Measurements from ENCODE around the gene GAB2. TPM values are rescaled to one million over a fixed set of nuclear protein-coding genes. Genes with fewer than 3 reads are reported as not detected.

The GAB2 gene
- total and polyA plus RNA-seq, 10 of the 15 experiments (the other 5 are each of a cell fraction or from before 2014, with no cell fraction given), result 0.69 to 12.6 (median 3.8) TPM

DNA sequence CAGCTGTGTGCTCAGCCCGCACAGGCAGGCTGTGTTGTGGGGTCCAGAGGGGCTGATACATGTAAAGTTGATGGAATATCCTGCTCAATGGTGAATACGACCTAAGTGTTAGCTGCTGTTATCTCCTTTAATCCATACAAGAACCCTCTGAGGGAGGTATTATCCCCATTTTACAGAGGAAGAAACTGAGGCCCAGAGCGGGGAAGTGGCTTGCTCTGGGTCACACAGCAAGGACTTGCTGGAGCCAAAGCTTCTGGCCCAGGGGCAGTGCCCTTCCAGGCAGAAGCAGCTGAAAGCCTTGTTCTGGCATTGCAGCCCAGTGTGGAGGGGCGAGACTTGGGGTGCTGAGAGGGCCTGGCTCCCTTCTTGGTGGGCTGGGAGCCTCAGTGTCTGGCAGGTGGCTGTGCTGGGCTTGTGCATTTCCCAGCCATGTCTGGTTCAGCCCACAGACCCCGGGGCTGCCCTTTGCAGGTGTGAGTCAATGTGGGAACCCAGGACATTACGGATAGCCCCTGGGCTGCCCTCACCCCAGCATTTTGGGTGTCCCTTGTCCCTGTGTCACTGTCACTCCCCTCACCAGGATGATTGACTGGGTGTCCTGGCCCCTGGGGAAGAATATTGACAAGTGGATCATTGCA is 218.5 kb downstream of the GAB2 start (continued):
- no peak for TF ChIP-seq STAT1 (conservative IDR thresholded peaks at IDR 0.05)
- no peak for TF ChIP-seq POLR2A (IDR thresholded peaks at IDR 0.05; ENCODE audit: low read depth, low read length)

- H3K9ac ChIP-seq (ENCODE audit: control insufficient read depth, insufficient read depth, low read length), result no peak overlapping the region
- DNase-seq (ENCODE audit: low read depth, low spot score) (no peak), FAIRE-seq (no peak), ATAC-seq (no peak)
- no peak overlapping the region for H3K4me3 ChIP-seq
- ChIA-PET SMC1A (ENCODE audit: uncharacterized antibody, unreplicated experiment) (no interaction called here), RAD21 (ENCODE audit: unreplicated experiment) (no interaction called here), POLR2A (no interaction called here), CTCF (no interaction called here)
- no peaks in the 10 kb centered on the region for H3K79me2 ChIP-seq (ENCODE audit: control insufficient read depth, insufficient read depth, low read length)
- no peak overlapping the region for H2AFZ ChIP-seq (ENCODE audit: control insufficient read depth, low read depth, low read length)
- H3K27ac ChIP-seq (ENCODE audit: control insufficient read depth, insufficient read depth), result no peak overlapping the region
- peaks cover 3% of the 10 kb centered on the region; the same call in 1 of the 2 replicates for H3K4me1 ChIP-seq (ENCODE audit: control insufficient read depth, insufficient read depth, low read length)
- 76% methylated on average over 8 of the region's 8 CpGs for WGBS (ENCODE audit: insufficient coverage, insufficient replicate concordance, low lambda C conversion rate, missing lambda C conversion rate)
- no peak overlapping the region for H3K4me2 ChIP-seq (ENCODE audit: control insufficient read depth, insufficient read depth)
- no peaks in the 10 kb centered on the region; the same call in 2 of the 3 replicates for H3K9me3 ChIP-seq (replicated peaks; ENCODE audit: control insufficient read depth, insufficient read depth, low read length)
- intact Hi-C loops (cut with micrococcal nuclease; ENCODE audit: unreplicated experiment), result no loop called here
- BruUV-seq (replicated peaks), result no TSS peak
- in situ Hi-C loops (cut with MboI), result no loop called here
- no peaks in the 10 kb centered on the region; a peak in 2 of 4 replicates for H3K36me3 ChIP-seq (ENCODE audit: control insufficient read depth in 2 of 2, insufficient read depth in 2 of 2, low read length in 1 of 2)
- no peaks in the 10 kb centered on the region for H3K27me3 ChIP-seq (replicated peaks in 1 of 2; ENCODE audit: control insufficient read depth in 2 of 2, insufficient read depth in 2 of 2, low read length in 1 of 2)
- H4K20me1 ChIP-seq (ENCODE audit: control insufficient read depth, insufficient read depth), result no peaks in the 10 kb centered on the region
- TF ChIP-seq JUNB (IDR thresholded peaks at IDR 0.05), result no peak
- no peak for TF ChIP-seq KAT2A (conservative IDR thresholded peaks at IDR 0.05; ENCODE audit: control insufficient read depth, low read depth, low read length)
- no peak for TF ChIP-seq ATF3 (IDR thresholded peaks at IDR 0.05; ENCODE audit: borderline replicate concordance, extremely low read depth, low read depth, low read length)
- no peak for TF ChIP-seq NFIC (IDR thresholded peaks at IDR 0.05; ENCODE audit: low read depth, low read length)
- TF ChIP-seq HCFC1 (IDR thresholded peaks at IDR 0.05; ENCODE audit: low read length), result no peak
- peak; percentile 19 for TF ChIP-seq PBX3 (IDR thresholded peaks at IDR 0.05; ENCODE audit: insufficient replicate concordance, low read depth, low read length)
- TF ChIP-seq ZNF274 (IDR thresholded peaks at IDR 0.05; ENCODE audit: insufficient read depth, insufficient read length), result no peak
- TF ChIP-seq, protein P1, sequence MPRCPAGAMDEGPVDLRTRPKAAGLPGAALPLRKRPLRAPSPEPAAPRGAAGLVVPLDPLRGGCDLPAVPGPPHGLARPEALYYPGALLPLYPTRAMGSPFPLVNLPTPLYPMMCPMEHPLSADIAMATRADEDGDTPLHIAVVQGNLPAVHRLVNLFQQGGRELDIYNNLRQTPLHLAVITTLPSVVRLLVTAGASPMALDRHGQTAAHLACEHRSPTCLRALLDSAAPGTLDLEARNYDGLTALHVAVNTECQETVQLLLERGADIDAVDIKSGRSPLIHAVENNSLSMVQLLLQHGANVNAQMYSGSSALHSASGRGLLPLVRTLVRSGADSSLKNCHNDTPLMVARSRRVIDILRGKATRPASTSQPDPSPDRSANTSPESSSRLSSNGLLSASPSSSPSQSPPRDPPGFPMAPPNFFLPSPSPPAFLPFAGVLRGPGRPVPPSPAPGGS (IDR thresholded peaks at IDR 0.05; ENCODE audit: borderline replicate concordance, insufficient read depth, low read depth, low read length, poor library complexity, severe bottlenecking), result peak; percentile 94
- no peak for TF ChIP-seq NFYB (IDR thresholded peaks at IDR 0.05; ENCODE audit: insufficient read depth, low read depth, low read length)
- TF ChIP-seq RAD21 (IDR thresholded peaks at IDR 0.05; ENCODE audit: insufficient read depth, low read depth, low read length), result no peak
- no peak for TF ChIP-seq NFYA (IDR thresholded peaks at IDR 0.05; ENCODE audit: borderline replicate concordance, low read depth, low read length)
- TF ChIP-seq TCF7 (IDR thresholded peaks at IDR 0.05; ENCODE audit: borderline replicate concordance), result no peak
- TF ChIP-seq ZBED1 (IDR thresholded peaks at IDR 0.05; ENCODE audit: borderline replicate concordance), result no peak
- no peak for TF ChIP-seq RBBP5 (conservative IDR thresholded peaks at IDR 0.05)
- TF ChIP-seq TCF3 (IDR thresholded peaks at IDR 0.05; ENCODE audit: borderline replicate concordance, insufficient read depth, low read depth, low read length), result 0 out of 2 replicates have a peak, but pooled peaks have one; percentile 16
- no peak for TF ChIP-seq ATF7 (IDR thresholded peaks at IDR 0.05; ENCODE audit: low read depth)
- TF ChIP-seq ELK1 (IDR thresholded peaks at IDR 0.05; ENCODE audit: low read depth, low read length), result no peak
- no peak for TF ChIP-seq TBL1XR1 (IDR thresholded peaks at IDR 0.05; ENCODE audit: low read depth, low read length)
- no peak for TF ChIP-seq SMC3 (IDR thresholded peaks at IDR 0.05; ENCODE audit: borderline replicate concordance, low read length)
Measured at GRCh38 chr11:78197816-78198215, 219.8 kb downstream of the GAB2 start.
